Body of pancreas (tissue), 4 donors: ENCODE results near the gene CCDC158. TPM values are rescaled to one million over a fixed set of nuclear protein-coding genes. Genes with fewer than 3 reads are reported as not detected.

ENCODE experiments used
- ATAC-seq: fragments of 150-250 bp; one replicate; pipeline ENCODE4 v1.9.1; 2016
- DNase-seq, 4 donors: peaks; one replicate each; pipeline ENCODE4 v3.0.0-alpha.2; 2019
- H3K27ac ChIP-seq, 4 donors: fragments of 200-600 bp; sonication (generic); 1 replicate in 3 of 4; 2 replicates in 1 of 4; pipeline versions ENCODE4 v1.5.1 to v1.6.1; 2016 to 2019; ENCODE audit warnings: mild to moderate bottlenecking in 1 of 4, mixed read lengths in 1 of 4, moderate library complexity in 1 of 4
- H3K27me3 ChIP-seq, 2 donors: fragments of 200-600 bp; sonication (generic); one replicate each; pipeline ENCODE4 v1.6.0; 2016; ENCODE audit warnings: mild to moderate bottlenecking in 1 of 2
- H3K36me3 ChIP-seq, 2 donors: fragments of 200-600 bp; sonication (generic); replicated peaks in 1 of 2; 2 replicates each; pipeline ENCODE4 v1.5.1; 2016; ENCODE audit warnings: low read depth in 2 of 2; ENCODE audit not compliant: insufficient read depth in 1 of 2
- H3K4me1 ChIP-seq: fragments of 200-600 bp; sonication (generic); one replicate; pipeline ENCODE4 v1.6.0; 2016
- H3K4me3 ChIP-seq, 2 donors: fragments of 200-600 bp; sonication (generic); 1 replicate in 1 of 2; 2 replicates in 1 of 2; pipeline ENCODE4 v1.5.1; 2016 to 2019
- H3K9me3 ChIP-seq, 3 donors: fragments of 200-600 bp; sonication (generic); 1 replicate in 2 of 3; 2 replicates in 1 of 3; pipeline ENCODE4 v1.5.1; 2016
- POLR2A ChIP-seq, 3 donors: fragments of 450-650 bp; IDR thresholded peaks; one replicate each; pipeline ENCODE4 v1.6.1; 2016; ENCODE audit warnings: antibody characterized with exemption in 3 of 3, mild to moderate bottlenecking in 2 of 3
- WGBS, 2 donors: methylation state at CpG; one replicate each; pipeline ENCODE4 v1.1.5; 2017; 5-methylcytosine and 5-hydroxymethylcytosine counted together
- intact Hi-C: fragments of 100-400 bp; cut with DNase I; formaldehyde crosslinking; loops from one replicate; pipeline ENCODE4 v1.15.1; 2023
- total RNA-seq, 2 donors: library from RNA; depleted of rRNA; stranded (reverse); fragments of >200 nt; gene quantifications; one replicate each; pipeline ENCODE4 v1.1.0, GENCODE V29; 2016
- TF ChIP-seq, protein P1 (sequence below), 7 experiments: fragments of 450-650 bp in 4 of 7; fragments of 200-600 bp in 3 of 7; sonication (generic) in 3 of 7; IDR thresholded peaks; one replicate each; pipeline ENCODE4 v1.5.1; 2016 to 2019; ENCODE audit warnings: antibody characterized with exemption in 7 of 7

The CCDC158 gene
- total RNA-seq, 2 donors from 2014 or later = 0.99 to 1.3 TPM

DNA sequence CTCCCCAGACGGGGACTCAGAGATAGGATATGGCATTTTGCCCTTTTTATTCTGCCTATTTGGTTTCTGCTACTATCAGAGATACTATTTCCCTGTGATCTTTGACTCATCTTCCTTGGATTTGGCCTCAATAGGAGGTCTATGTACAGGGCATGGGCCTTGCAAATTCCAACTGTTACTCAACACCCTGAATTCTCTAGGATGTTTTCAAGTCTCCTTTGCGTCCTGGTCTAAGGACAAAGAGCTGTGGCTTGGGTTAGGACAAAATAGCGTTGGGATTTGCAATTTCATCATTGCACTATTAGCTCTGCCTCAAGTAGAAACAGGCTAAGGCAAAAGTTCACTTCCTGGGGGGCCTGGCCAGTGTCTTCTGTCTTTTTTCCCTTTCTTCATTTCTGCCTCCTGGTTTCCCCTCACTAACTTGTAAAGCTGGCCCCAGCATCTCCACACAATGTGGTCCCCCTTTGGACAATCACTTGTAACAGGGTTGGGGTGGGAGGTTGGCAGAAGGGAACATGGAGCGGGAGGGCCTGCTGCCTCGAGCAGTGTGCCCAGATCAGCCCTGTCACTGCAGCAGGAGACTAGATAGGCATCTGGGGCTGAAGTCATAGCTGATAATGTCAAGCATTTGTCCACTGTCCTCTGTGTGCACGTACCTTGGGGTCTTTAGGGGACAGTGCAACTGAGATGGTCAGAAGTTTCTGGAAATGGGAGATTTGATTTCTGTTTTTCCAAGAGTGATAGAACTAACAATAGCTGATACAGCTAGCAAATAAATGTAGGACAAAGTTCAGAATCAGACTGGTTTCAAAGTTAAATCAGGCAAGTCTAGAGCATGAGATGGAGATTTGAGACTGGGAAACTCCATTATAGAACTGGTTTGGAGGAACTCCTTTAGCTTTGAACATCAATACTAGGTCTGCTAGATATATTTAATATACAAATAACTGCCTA is 140.2 kb downstream of the CCDC158 start:
- intact Hi-C loops = no loop called here
- WGBS, 2 donors = 59 to 61% methylated on average over 6 of the region's 6 CpGs

DNA sequence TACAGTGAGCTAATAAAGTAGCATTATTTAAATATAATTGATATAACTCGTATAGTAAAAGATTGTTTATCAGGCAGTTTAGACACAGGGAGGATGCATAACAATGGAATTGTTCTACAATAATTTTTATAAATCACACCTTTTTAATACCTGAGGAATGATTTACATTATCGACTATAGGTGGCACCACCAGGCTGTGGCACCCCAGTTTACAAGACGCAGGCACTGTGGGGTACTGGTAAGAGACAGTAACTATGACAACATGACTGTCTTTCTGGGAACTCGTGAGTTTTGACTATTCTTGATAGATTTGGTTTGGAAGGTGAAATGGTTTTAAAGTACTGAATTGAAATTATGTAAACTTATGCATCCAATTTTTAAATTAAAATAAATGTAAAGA is 141.5 kb downstream of the CCDC158 start:
- no peak for DNase-seq
- no peak for ATAC-seq
- H3K27me3 ChIP-seq = no peaks in the 10 kb centered on the region
- H3K9me3 ChIP-seq = no peaks in the 10 kb centered on the region
- 70 to 87% methylated on average over 4 of the region's 4 CpGs for WGBS, 2 donors
- intact Hi-C loops = no loop called here
- no peaks in the 10 kb centered on the region for H3K36me3 ChIP-seq
- H3K27ac ChIP-seq = no peak overlapping the region
- H3K4me1 ChIP-seq = peaks cover 15% of the 10 kb centered on the region
- no peak overlapping the region for H3K4me3 ChIP-seq
- TF ChIP-seq, protein P1, sequence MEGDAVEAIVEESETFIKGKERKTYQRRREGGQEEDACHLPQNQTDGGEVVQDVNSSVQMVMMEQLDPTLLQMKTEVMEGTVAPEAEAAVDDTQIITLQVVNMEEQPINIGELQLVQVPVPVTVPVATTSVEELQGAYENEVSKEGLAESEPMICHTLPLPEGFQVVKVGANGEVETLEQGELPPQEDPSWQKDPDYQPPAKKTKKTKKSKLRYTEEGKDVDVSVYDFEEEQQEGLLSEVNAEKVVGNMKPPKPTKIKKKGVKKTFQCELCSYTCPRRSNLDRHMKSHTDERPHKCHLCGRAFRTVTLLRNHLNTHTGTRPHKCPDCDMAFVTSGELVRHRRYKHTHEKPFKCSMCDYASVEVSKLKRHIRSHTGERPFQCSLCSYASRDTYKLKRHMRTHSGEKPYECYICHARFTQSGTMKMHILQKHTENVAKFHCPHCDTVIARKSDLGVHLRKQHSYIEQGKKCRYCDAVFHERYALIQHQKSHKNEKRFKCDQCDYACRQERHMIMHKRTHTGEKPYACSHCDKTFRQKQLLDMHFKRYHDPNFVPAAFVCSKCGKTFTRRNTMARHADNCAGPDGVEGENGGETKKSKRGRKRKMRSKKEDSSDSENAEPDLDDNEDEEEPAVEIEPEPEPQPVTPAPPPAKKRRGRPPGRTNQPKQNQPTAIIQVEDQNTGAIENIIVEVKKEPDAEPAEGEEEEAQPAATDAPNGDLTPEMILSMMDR (IDR thresholded peaks at IDR 0.05) = no peak

More for the DNA sequence above, 140.2 kb downstream of the CCDC158 start:
- Histone ChIP-seq H3K4me1 (peaks cover 15% of the 10 kb centered on the region), H3K4me3 (no peak overlapping the region), H3K27ac (peak overlapping the region in 2 of 4 donors; percentile 24 to 45), H3K27me3 (no peaks in the 10 kb centered on the region), H3K9me3 (no peaks in the 10 kb centered on the region), H3K36me3 (no peaks in the 10 kb centered on the region)
- DNase-seq (no peak), ATAC-seq (peak; percentile 42)
- TF ChIP-seq, protein P1 (IDR thresholded peaks at IDR 0.05) = no peak
- no peak for TF ChIP-seq POLR2A (IDR thresholded peaks at IDR 0.05)

DNA sequence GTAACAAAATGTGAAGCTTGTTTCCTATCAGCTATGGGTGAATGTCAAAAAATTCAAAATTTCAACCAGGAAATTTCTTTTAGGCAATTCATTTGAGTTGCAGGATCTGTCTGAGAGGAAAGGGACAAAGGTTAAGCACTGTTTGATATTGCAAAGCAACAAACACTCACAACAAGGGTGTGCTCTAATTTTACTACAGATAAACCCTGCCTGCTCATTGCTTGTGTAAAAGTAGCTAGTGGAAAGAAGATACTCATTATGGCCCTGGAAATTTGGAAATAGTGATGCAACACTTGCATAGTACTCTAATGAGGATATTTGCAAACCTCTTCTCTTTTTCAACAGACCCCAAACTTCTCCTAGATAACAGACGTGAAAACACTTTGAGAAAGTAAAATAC is 142.4 kb downstream of the CCDC158 start:
- TF ChIP-seq, protein P1 (IDR thresholded peaks at IDR 0.05) = no peak
- no peak for TF ChIP-seq POLR2A (IDR thresholded peaks at IDR 0.05)
- no peaks in the 10 kb centered on the region for H3K9me3 ChIP-seq
- no peak for ATAC-seq
- no peaks in the 10 kb centered on the region for H3K36me3 ChIP-seq
- no peak overlapping the region for H3K4me3 ChIP-seq
- DNase-seq = no peak
- H3K27ac ChIP-seq = no peak overlapping the region
- peaks cover 15% of the 10 kb centered on the region for H3K4me1 ChIP-seq
- no peaks in the 10 kb centered on the region for H3K27me3 ChIP-seq
- intact Hi-C loops = no loop called here
- 48 to 59% methylated on average over 1 of the region's 1 CpG for WGBS, 2 donors

DNA sequence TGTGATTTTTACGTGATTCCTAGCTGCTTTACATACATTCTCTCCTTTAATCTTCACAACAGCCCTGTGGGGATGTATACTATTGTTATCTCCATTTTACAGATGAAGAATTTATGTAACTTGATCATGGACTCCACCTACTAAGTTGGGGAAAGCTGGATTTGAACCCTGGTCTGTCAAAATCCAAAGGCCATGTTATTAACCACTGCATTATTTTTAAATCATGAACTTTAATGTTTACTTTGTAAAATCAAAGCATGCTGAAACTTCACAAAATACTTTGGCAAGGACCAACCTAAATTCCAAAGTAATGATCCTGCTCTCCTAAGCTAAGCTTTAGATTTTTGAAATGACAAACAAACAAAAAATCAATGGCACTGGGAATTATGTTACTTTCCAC is 143.3 kb downstream of the CCDC158 start:
- intact Hi-C loops = no loop called here
- WGBS, 2 donors = 84 to 100% methylated on average over 1 of the region's 1 CpG
- Histone ChIP-seq H3K27me3 (no peaks in the 10 kb centered on the region), H3K4me3 (no peak overlapping the region), H3K27ac (no peak overlapping the region), H3K4me1 (peaks cover 15% of the 10 kb centered on the region), H3K36me3 (no peaks in the 10 kb centered on the region), H3K9me3 (no peaks in the 10 kb centered on the region)
- no peak for TF ChIP-seq POLR2A (IDR thresholded peaks at IDR 0.05)
- TF ChIP-seq, protein P1 (IDR thresholded peaks at IDR 0.05) = no peak
- ATAC-seq = no peak
- no peak for DNase-seq
